K562 (cell line): Measurements from ENCODE around the gene SERPINH1. TPM values are rescaled to one million over a fixed set of nuclear protein-coding genes. Genes with fewer than 3 reads are reported as not detected.

Source experiments
- ADNP ChIP-seq: fragments of 200-800 bp; sonication (Bioruptor generic); IDR thresholded peaks from 2 replicates; pipeline ENCODE4 v1.6.1; 2016; ENCODE audit warnings: missing genetic modification characterization, missing compliant biosample characterization
- AFF1 ChIP-seq, 2 experiments: fragments of 450-650 bp; IDR thresholded peaks; 2 replicates each; pipeline ENCODE4 v1.6.1; 2018; ENCODE audit warnings: mild to moderate bottlenecking in 2 of 2, low read depth in 1 of 2; ENCODE audit not compliant: partially characterized antibody in 2 of 2
- CHAMP1 ChIP-seq: fragments of 450-650 bp; IDR thresholded peaks from 2 replicates; pipeline ENCODE4 v1.6.1; 2016; ENCODE audit warnings: mild to moderate bottlenecking
- CXXC5 ChIP-seq: fragments of 250-450 bp; sonication (Bioruptor Pico); IDR thresholded peaks from 2 replicates; pipeline ENCODE4 v1.8.0; 2022; ENCODE audit warnings: inconsistent platforms, mild to moderate bottlenecking, moderate library complexity
- FOS ChIP-seq: IDR thresholded peaks from 3 replicates; pipeline ENCODE4 v1.6.1; 2011; ENCODE audit not compliant: insufficient read length; ENCODE audit errors: extremely low read depth
- GABPB1 ChIP-seq: sonication (generic); formaldehyde crosslinking; IDR thresholded peaks from 2 replicates; pipeline ENCODE4 v1.8.0; 2022; ENCODE audit warnings: mild to moderate bottlenecking, missing genetic modification reagents
- KAT7 ChIP-seq: sonication (generic); formaldehyde crosslinking; IDR thresholded peaks from 2 replicates; pipeline ENCODE4 v1.8.0; 2022; ENCODE audit warnings: missing genetic modification reagents, mild to moderate bottlenecking, borderline replicate concordance
- KDM5B ChIP-seq: fragments of 200-600 bp; sonication (generic); IDR thresholded peaks from 2 replicates; pipeline ENCODE4 v1.6.1; 2012; ENCODE audit warnings: low read depth, mild to moderate bottlenecking, moderate library complexity, low read length, control low read depth, inconsistent platforms; ENCODE audit not compliant: insufficient replicate concordance
- PKNOX1 ChIP-seq: fragments of 450-650 bp; IDR thresholded peaks from 2 replicates; pipeline ENCODE4 v1.6.1; 2016
- PREB ChIP-seq: sonication (generic); formaldehyde crosslinking; IDR thresholded peaks from 2 replicates; pipeline ENCODE4 v1.8.1; 2023; ENCODE audit warnings: mild to moderate bottlenecking, missing genetic modification reagents
- TEAD4 ChIP-seq, 2 experiments: sonication (generic) in 1 of 2; formaldehyde crosslinking in 1 of 2; IDR thresholded peaks; 2 replicates each; pipeline versions ENCODE4 v1.6.1 to v1.8.0; 2012 to 2022; ENCODE audit warnings: borderline replicate concordance in 1 of 2, inconsistent platforms in 1 of 2, low read length in 1 of 2, mild to moderate bottlenecking in 1 of 2, missing genetic modification reagents in 1 of 2
- YY1 ChIP-seq, 3 experiments: IDR thresholded peaks; 2 replicates each; pipeline ENCODE4 v1.6.1; 2011; ENCODE audit warnings: low read length in 2 of 3, mild to moderate bottlenecking in 2 of 3, moderate library complexity in 2 of 3, borderline replicate concordance in 1 of 3, control low read depth in 1 of 3, low read depth in 1 of 3; ENCODE audit not compliant: insufficient read depth in 3 of 3, insufficient replicate concordance in 2 of 3, control insufficient read depth in 1 of 3, insufficient read length in 1 of 3; ENCODE audit errors: extremely low read depth in 1 of 3
- ZBTB33 ChIP-seq: sonication (generic); formaldehyde crosslinking; IDR thresholded peaks from 2 replicates; pipeline ENCODE4 v1.8.1; 2023; ENCODE audit warnings: mild to moderate bottlenecking, missing genetic modification reagents
- polyA plus RNA-seq, 8 experiments: library from polyadenylated mRNA; depleted of rRNA in 4 of 8; stranded (reverse) in 5 of 8; unstranded in 3 of 8; fragments of >200 nt; fragmentation: Nextera tagmentation in 2 of 8; fragmentation: Illumina TruSeq in 1 of 8; extraction: Ambion mirVana in 2 of 8; extraction: Trizol in 1 of 8; gene quantifications; 2 replicates each; pipeline versions ENCODE4 v1.2.1 to v1.2.3, GENCODE V29; 2011 to 2014; ENCODE audit warnings: inconsistent platforms in 1 of 8, missing spikeins in 1 of 8
- total RNA-seq, 7 experiments: library from RNA; depleted of rRNA in 6 of 7; stranded (reverse); fragments of >200 nt in 6 of 7; fragmentation: Illumina TruSeq in 2 of 7; extraction: Trizol in 2 of 7; gene quantifications; 2 replicates each; pipeline versions ENCODE4 v1.2.1 to v1.2.3, GENCODE V29; 2011 to 2021; ENCODE audit warnings: low replicate concordance in 1 of 7

SERPINH1 gene
- total and polyA plus RNA-seq, 9 of the 15 experiments (the other 6 are each of a cell fraction or from before 2014, with no cell fraction given) = 2.8 to 106 (median 67.9) TPM

GRCh38 chr11:75536786-75537641, 25.0 kb upstream of the SERPINH1 start (continued):
- TF ChIP-seq PREB (no peak), CHAMP1 (no peak), GABPB1 (CRISPR knock-in tag) (peak; percentile 37; the same call in 1 of the 2 replicates), ADNP (tag) (peak; percentile 84), FOS (peak; percentile 15), KAT7 (CRISPR knock-in tag) (0 out of 2 replicates have a peak, but pooled peaks have one; percentile 84), YY1 (IDR thresholded peaks at IDR 0.05; ENCODE audit: borderline replicate concordance in 1 of 3, control insufficient read depth in 1 of 3, extremely low read depth in 1 of 3, insufficient read depth in 3 of 3, insufficient read length in 1 of 3, insufficient replicate concordance in 2 of 3, low read depth in 1 of 3, low read length in 2 of 3) (peak in 1 of 3 experiments; percentile 19), AFF1 (IDR thresholded peaks at IDR 0.05; ENCODE audit: low read depth in 1 of 2, partially characterized antibody in 2 of 2) (no peak), CXXC5 (no peak), ZBTB33 (CRISPR knock-in tag) (peak; percentile 26; the same call in 1 of the 2 replicates), TEAD4 (IDR thresholded peaks at IDR 0.05; ENCODE audit: low read length) (no peak), TEAD4 (CRISPR knock-in tag; IDR thresholded peaks at IDR 0.05; ENCODE audit: borderline replicate concordance) (peak; percentile 77; the same call in 1 of the 2 replicates), KDM5B (no peak), PKNOX1 (no peak)
